22Rv1 (cell line): Measurements from ENCODE around the gene MAP3K20.

ENCODE experiments used
- H3K27ac ChIP-seq: fragments of 450-650 bp; 2 replicates; pipeline ENCODE4 v1.5.1; 2017
- ZFX ChIP-seq: fragments of 450-650 bp; IDR thresholded peaks from 2 replicates; pipeline ENCODE4 v1.6.1; 2017; ENCODE audit warnings: antibody characterized with exemption, borderline replicate concordance
- TF ChIP-seq, protein P1 (sequence below): fragments of 450-650 bp; IDR thresholded peaks from 2 replicates; pipeline ENCODE4 v1.5.1; 2017; ENCODE audit warnings: mild to moderate bottlenecking

Gene MAP3K20

DNA sequence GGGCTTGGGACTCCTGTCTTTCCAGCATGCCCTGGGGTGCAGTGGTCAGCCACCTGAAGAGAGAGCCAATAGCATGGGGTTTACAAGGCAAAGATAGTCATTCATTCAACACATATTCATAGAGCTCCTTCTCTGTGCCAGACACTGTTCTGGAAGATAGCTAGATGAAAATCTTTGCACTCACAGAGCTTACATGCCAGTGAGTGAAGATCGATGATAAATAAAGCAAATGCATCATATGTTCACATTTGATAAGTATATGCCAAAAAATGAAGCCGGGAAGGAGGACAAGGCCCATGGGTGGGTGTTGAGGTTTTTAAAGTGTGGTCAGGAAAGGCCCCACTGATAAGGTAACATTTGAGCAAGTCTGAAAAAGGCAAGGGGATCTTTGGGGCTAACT, 148.2 kb downstream of the MAP3K20 start:
- no peak overlapping the region for H3K27ac ChIP-seq
- TF ChIP-seq, protein P1, sequence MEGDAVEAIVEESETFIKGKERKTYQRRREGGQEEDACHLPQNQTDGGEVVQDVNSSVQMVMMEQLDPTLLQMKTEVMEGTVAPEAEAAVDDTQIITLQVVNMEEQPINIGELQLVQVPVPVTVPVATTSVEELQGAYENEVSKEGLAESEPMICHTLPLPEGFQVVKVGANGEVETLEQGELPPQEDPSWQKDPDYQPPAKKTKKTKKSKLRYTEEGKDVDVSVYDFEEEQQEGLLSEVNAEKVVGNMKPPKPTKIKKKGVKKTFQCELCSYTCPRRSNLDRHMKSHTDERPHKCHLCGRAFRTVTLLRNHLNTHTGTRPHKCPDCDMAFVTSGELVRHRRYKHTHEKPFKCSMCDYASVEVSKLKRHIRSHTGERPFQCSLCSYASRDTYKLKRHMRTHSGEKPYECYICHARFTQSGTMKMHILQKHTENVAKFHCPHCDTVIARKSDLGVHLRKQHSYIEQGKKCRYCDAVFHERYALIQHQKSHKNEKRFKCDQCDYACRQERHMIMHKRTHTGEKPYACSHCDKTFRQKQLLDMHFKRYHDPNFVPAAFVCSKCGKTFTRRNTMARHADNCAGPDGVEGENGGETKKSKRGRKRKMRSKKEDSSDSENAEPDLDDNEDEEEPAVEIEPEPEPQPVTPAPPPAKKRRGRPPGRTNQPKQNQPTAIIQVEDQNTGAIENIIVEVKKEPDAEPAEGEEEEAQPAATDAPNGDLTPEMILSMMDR, result no peak
- no peak for TF ChIP-seq ZFX

- no peak overlapping the region for H3K27ac ChIP-seq
- no peak for TF ChIP-seq ZFX
- TF ChIP-seq, protein P1, result no peak
Observed at GRCh38 chr2:173226899-173227698, 151.5 kb downstream of the MAP3K20 start.

DNA sequence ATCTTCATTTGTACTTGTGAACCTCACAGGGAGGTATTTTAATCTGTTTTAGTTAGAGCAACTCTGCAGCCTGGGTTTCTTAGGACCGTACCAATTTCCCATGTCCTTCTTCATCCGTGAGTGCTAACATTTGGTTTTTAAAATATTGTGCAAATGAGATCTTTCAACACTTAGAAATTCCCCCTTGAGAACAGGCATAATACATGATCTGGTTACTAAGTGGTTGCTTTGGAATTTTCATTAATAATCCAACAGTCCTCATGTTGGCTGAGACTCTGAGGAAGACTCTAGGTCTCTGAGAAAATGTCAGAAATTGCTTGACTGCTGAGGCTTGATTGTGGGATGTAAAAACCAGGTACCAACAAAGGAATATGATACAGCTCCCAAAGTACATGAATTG, 153.4 kb downstream of the MAP3K20 start:
- TF ChIP-seq, protein P1, result no peak
- no peak for TF ChIP-seq ZFX
- H3K27ac ChIP-seq, result no peak overlapping the region

DNA sequence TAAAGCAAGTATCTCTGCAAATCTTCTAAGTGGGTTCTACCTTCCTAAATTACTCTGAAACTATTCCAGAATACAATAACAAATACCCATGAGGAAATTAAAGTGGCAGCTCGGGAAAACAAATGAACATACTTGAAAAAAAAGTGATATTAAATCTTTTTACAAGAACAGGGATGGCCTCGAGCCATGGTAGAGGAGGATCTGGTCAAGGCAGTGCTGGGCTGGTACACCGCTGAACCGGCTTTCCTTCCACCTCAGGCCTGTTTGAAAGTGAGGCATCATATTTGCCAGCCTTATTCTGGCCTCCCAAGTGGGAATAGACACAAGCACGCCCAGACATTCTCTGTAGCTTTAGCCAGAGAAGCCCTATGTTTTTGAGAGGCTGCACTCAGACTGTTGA, 154.5 kb downstream of the MAP3K20 start:
- TF ChIP-seq ZFX, result no peak
- TF ChIP-seq, protein P1, result no peak
- H3K27ac ChIP-seq, result no peak overlapping the region

DNA sequence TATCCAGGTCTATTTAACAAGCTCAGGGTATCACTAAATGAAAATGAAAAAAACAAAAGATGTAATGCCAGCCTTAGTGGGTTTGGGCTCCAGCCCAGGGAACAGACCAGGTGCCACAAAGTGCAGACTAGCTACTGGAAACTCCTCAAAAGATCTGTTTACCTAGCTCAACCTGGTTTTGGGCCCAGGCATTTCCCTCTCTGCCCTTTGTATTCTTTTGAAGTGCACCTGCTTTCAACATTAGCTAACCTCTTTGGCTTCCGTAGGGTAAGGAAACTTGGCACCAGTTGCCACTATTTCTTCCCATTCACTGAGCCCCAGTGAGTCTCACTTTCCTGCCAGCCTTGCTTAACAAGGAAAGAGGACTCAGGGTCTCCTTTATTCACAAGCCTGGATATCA, 155.4 kb downstream of the MAP3K20 start:
- H3K27ac ChIP-seq, result no peak overlapping the region
- TF ChIP-seq ZFX, result no peak
- TF ChIP-seq, protein P1, result no peak

DNA sequence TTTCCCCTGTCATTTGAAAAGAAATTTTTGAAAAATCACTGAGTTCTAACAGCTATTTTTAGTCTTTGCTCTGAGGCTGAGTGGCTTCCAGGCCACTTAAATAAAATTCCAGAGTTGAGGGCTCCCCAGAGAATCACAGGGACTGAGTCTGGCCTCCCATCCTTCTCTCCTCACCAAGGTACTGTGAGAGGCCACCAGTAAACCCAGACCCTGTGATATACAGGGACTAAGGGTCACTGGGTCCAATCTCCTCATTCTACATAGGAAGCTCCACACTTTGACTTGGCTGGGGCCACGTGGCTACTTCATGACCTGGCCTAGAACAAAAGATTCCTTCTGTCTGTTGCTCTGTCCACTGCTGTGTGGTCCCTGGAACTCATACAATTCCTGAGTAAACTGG, 155.8 kb downstream of the MAP3K20 start:
- no peak overlapping the region for H3K27ac ChIP-seq
- TF ChIP-seq ZFX, result no peak
- TF ChIP-seq, protein P1, result no peak

- TF ChIP-seq, protein P1, result no peak
- no peak for TF ChIP-seq ZFX
- no peak overlapping the region for H3K27ac ChIP-seq
Observed at GRCh38 chr2:173232956-173233744, 157.5 kb downstream of the MAP3K20 start.
